H4 (cell line): ENCODE measurements around the gene DENND1A. TPM values are rescaled to one million over a fixed set of nuclear protein-coding genes. Genes with fewer than 3 reads are reported as not detected.

Experiments
- DNase-seq: peaks from one replicate; pipeline ENCODE4 v3.0.0-alpha.2; 2015; ENCODE audit warnings: low spot score
- total RNA-seq: library from RNA; depleted of rRNA; stranded (reverse); fragments of >200 nt; shearing (Covaris generic); gene quantifications from 2 replicates; pipeline ENCODE4 v1.2.3, GENCODE V29; 2014

Gene DENND1A
- total RNA-seq, 1 experiment from 2014 or later: 9.5 TPM

- DNase-seq: no peak
Observed at GRCh38 chr9:123394291-123395235, 535.4 kb downstream of the DENND1A start.

- no peak for DNase-seq
Observed at GRCh38 chr9:123392802-123393201, 537.1 kb downstream of the DENND1A start.

DNA sequence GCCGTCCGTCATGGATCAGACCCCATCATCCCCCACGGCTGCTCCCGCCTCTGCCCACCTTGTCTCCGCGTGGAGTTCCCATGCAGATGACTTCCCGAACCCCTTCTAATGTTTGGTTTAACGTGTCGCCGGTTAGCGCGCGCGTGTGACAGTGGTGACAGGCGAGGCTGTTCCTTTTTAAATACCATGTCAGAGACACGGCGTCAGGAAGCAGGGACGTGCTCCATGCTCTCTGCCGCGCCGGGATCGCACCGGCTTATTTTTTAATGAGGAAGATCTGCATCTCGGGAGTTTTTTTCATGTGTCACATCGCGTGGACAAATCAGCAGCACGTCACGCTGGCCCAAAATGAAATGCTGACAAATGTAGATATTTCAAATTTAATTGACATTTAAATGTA lies 538.0 kb downstream of the DENND1A start:
- no peak for DNase-seq

- no peak for DNase-seq
Observed at GRCh38 chr9:123391233-123391632, 538.7 kb downstream of the DENND1A start.

DNA sequence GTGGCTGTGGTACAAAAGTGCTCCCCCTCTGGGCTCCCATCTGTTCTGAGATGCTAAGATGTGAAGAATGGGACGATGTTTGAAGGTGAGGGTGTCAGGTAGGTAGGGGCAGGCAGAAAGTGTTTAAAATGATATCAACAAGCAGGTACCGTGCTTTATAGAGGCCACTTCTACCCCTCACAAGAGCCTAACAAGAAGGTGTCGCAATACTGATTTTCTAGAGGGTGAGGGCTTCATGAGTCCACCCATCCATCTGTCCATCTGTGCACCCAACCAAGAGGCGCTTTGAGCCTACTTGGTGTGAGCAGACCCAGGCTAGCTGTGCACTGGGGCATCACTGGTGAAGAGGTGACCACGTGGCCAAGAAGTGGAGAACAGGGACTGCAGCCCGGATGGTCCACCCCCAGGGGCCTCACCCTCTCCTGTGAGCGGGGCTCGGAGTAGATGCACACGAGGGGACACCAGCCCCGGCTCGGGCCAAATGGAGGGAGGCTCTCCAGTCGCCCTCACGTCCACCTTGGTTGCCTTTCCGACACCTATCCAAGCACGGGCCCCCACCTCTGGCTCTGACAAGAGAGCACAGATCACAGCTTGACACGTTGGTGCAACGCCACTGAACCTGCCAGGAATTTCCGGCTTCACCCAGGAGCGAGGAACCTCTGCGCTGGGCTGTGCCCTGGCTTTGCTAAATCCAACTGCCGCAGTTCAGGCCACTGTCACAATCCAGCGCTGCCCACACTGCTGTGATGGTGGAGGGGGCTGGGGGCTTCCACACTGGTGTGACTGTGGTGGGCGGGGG lies 539.4 kb downstream of the DENND1A start:
- no peak for DNase-seq

DNA sequence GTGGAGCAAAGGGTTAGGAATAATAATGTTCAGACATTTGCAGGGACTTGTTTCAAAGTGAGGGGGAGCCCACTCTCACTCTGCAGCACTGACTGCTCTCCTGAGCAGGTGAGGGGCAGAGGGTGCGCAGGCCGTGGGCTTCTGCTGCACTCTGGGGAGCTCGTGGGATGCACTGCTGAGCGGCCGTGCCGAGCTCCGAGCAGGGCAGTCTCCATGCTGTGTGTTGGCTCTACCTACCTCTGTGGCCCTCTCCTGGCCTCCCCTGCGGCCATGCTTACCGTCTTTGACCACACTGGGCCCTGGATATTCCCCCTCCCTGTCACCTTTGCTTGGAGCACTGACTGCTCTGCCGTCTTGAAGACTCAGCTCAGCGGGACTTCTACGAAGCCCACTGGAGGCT lies 540.2 kb downstream of the DENND1A start:
- no peak for DNase-seq

DNA sequence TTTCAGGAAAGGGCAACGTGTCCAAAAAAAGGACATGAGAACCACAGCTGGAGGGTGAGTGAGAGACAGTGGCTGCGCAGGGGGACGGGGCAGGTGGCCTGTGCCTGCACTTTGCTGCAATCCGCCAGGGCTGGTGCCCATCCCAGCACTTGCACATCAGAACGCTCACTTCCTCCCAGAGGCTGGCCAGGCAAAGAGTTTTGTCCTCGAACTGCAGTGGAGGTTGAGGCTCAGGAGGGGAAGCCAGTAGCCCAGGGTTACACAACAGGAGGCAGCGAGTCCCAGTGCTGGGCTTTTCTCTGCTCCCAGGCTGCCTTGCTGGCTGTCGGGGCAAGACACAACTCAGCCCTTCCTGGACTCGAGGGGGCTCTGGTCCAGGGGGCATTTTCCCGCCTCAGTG lies 540.9 kb downstream of the DENND1A start:
- DNase-seq: no peak

DNA sequence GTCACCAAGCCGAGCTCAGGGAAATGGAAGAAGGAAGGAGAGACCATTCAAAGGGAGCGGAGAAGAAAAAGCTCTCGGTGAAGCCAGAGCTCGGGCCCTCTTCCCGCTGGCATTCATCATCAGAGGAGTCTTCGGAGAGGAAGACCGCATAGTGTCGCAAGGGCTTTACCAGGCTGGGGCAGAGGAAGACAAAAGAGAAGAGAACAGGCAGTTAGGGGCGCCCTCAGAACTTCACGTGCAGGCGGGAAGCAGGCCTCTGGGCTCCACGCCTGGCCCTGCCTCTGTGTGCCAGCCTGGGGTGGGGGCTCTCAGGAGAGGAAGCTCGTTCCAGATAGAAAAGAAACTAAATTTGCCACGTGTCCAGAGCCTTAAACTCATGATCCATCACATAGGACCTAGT lies 542.2 kb downstream of the DENND1A start:
- no peak for DNase-seq

GRCh38 chr9:123383512-123384170 lies 546.3 kb downstream of the DENND1A start:
- DNase-seq: no peak

- no peak for DNase-seq
Observed at GRCh38 chr9:123382653-123383511, 547.0 kb downstream of the DENND1A start.

GRCh38 chr9:123380852-123381705 lies 548.8 kb downstream of the DENND1A start:
- no peak for DNase-seq

DNA sequence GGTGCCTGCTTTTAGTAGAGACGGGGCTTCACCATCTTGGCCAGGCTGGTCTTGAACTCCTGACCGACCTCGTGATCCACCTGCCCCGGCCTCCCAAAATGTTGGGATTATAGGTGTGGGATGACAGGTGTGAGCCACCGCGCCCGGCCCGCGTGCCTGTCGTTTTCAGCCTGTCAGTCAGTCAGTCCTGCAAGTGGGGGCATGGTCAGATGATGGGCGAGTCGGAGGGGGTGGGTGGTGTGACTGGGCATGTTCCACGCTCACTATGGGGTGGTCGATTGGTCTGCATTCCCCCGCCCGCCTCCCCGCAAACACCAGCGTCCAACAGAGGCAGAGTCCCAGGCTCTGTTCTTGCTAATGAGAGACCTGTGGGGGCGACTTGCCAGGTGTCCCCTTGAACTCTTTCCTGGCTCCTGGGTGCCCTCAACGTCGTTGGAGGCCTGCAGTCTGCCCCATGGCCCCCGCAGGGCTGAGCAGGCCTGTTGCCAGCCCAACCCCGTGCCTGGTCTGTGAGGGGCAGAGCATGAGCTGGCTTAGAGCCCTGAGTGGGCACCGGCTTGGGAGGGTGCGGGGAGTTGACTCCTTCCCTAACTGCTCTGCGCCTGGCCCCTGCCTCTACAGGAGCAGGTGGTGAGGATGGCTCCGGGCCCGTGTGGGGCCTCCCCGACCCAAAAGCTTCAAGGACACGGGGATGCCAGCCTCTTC lies 550.8 kb downstream of the DENND1A start:
- no peak for DNase-seq

DNA sequence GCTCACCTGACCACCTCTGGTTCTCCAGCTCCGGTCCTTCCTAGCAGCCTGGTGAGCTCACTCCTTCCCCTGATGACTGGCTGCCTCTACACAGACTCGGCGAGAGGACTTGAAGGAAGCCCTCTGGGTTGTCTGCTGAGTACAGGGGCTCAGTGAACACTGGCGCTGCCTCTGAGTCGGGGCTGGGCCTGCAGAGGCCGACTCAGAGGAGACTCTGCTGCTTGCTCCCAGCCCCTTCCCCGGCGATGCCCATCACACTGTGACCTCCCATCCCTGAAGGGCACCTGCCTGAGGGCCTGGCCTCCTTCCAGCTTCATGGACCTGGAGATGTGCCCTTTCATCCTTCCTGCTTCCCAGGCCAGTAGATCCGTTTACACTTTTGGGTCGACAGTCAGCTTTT lies 551.9 kb downstream of the DENND1A start:
- no peak for DNase-seq

DNA sequence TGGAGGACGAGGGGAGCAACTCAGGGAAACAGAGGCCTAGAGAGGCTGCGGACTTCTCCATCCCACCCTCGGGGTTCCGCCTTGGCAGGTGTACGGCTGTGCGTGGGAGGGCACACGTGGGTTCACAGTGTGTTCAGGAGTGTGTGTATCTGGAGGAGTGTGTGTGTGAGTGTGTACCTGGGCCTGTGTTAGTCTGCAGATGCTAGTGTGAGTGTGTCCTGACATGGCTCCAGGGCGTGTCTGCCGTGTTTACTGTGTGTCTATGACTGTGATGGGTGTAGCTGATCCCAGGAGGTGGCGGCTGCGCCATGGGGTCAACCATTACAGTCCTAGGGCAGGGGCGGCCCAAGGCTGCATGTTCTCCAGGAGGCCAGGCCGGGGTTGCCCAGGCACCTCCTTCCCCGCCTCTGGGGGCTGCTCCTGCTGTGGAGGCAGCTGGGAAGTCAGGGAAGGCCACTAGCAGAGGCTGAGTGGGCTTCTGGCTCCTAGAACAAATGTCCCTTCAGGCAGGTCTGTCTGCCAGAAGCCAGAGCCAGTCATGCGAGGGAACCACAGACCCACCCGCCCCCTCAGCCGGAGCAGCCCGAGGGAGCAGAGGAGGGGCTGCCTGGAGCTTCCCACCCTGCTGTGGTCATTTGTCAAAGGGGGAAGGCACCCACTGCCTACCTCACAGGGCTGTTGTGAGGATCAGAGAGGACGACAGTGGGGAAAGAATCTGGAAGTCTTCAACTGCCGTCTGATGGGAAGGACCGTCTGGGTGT lies 552.5 kb downstream of the DENND1A start:
- DNase-seq: no peak

GRCh38 chr9:123376218-123377071 lies 553.5 kb downstream of the DENND1A start:
- DNase-seq: no peak

GRCh38 chr9:123375469-123376132 lies 554.3 kb downstream of the DENND1A start:
- peak; percentile 56 for DNase-seq

GRCh38 chr9:123373946-123374345 lies 556.0 kb downstream of the DENND1A start:
- no peak for DNase-seq
